SK-N-SH (cell line): Measurements from ENCODE around the gene CRISPLD2. TPM values are rescaled to one million over a fixed set of nuclear protein-coding genes. Genes with fewer than 3 reads are reported as not detected.

Experiments used
- CHD2 ChIP-seq: fragments of 150-350 bp; IDR thresholded peaks from 2 replicates; pipeline ENCODE4 v1.6.1; 2018; ENCODE audit warnings: low read length; ENCODE audit not compliant: partially characterized antibody
- ELF1 ChIP-seq: IDR thresholded peaks from 2 replicates; pipeline ENCODE4 v1.4.0; 2012
- EZH2phosphoT487 ChIP-seq: fragments of 200-600 bp; sonication (generic); IDR thresholded peaks from 2 replicates; pipeline ENCODE4 v1.6.1; 2017; ENCODE audit warnings: low read depth, mixed run types, mild to moderate bottlenecking, antibody characterized with exemption, moderate library complexity, borderline replicate concordance
- FOSL2 ChIP-seq: IDR thresholded peaks from 2 replicates; pipeline ENCODE4 v1.4.0; 2012; ENCODE audit warnings: low read depth, mild to moderate bottlenecking, moderate library complexity, borderline replicate concordance
- FOXJ3 ChIP-seq: sonication (generic); formaldehyde crosslinking; IDR thresholded peaks from 2 replicates; pipeline ENCODE4 v1.5.1; 2020; ENCODE audit warnings: mild to moderate bottlenecking, missing genetic modification reagents
- FOXM1 ChIP-seq: IDR thresholded peaks from 2 replicates; pipeline ENCODE4 v1.4.0; 2012; ENCODE audit warnings: low read depth, mild to moderate bottlenecking
- GATA2 ChIP-seq: sonication (generic); formaldehyde crosslinking; IDR thresholded peaks from 2 replicates; pipeline ENCODE4 v1.5.0; 2020; ENCODE audit warnings: mild to moderate bottlenecking, missing genetic modification reagents
- JUND ChIP-seq: IDR thresholded peaks from 2 replicates; pipeline ENCODE4 v1.4.0; 2012
- MEF2A ChIP-seq: IDR thresholded peaks from 2 replicates; pipeline ENCODE4 v1.4.0; 2012; ENCODE audit warnings: low read depth, borderline replicate concordance
- MXI1 ChIP-seq: IDR thresholded peaks from 2 replicates; pipeline ENCODE4 v1.6.1; 2012; ENCODE audit warnings: mild to moderate bottlenecking, low read depth, low read length, improper control_type of control experiment
- NFIC ChIP-seq: IDR thresholded peaks from 2 replicates; pipeline ENCODE4 v1.4.0; 2012; ENCODE audit warnings: borderline replicate concordance
- RCOR1 ChIP-seq: fragments of 150-350 bp; IDR thresholded peaks from 2 replicates; pipeline ENCODE4 v1.6.1; 2017; ENCODE audit warnings: antibody characterized with exemption, low read length
- RFX5 ChIP-seq: IDR thresholded peaks from 2 replicates; pipeline ENCODE4 v1.6.1; 2012; ENCODE audit warnings: mild to moderate bottlenecking, improper control_type of control experiment, low read length
- RXRA ChIP-seq: IDR thresholded peaks from 2 replicates; pipeline ENCODE4 v1.4.0; 2012; ENCODE audit warnings: low read depth, mild to moderate bottlenecking, borderline replicate concordance
- SIN3A ChIP-seq: IDR thresholded peaks from 2 replicates; pipeline ENCODE4 v1.6.1; 2012; ENCODE audit warnings: low read depth, mild to moderate bottlenecking, low read length, moderate library complexity, borderline replicate concordance
- SMC3 ChIP-seq: IDR thresholded peaks from 2 replicates; pipeline ENCODE4 v1.6.1; 2012; ENCODE audit warnings: low read depth, low read length, improper control_type of control experiment
- TAF1 ChIP-seq: IDR thresholded peaks from 2 replicates; pipeline ENCODE4 v1.6.1; 2012; ENCODE audit warnings: low read depth, mild to moderate bottlenecking, low read length, moderate library complexity, borderline replicate concordance
- TCF12 ChIP-seq: IDR thresholded peaks from 2 replicates; pipeline ENCODE4 v1.4.0; 2012
- TEAD4 ChIP-seq: IDR thresholded peaks from 2 replicates; pipeline ENCODE4 v1.4.0; 2012; ENCODE audit warnings: mild to moderate bottlenecking, borderline replicate concordance; ENCODE audit not compliant: insufficient read depth
- YY1 ChIP-seq: IDR thresholded peaks from 2 replicates; pipeline ENCODE4 v1.4.0; 2012; ENCODE audit warnings: low read depth, mild to moderate bottlenecking
- polyA plus RNA-seq, 3 experiments: library from polyadenylated mRNA; depleted of rRNA; stranded (reverse); fragments of >200 nt; gene quantifications; 2 replicates each; pipeline ENCODE4 v1.2.3, GENCODE V29; 2012
- TF ChIP-seq, protein P1 (sequence below): IDR thresholded peaks from 2 replicates; pipeline ENCODE4 v1.4.0; 2012; ENCODE audit warnings: low read depth, borderline replicate concordance
- TF ChIP-seq, protein P2 (sequence below): fragments of 200-600 bp; sonication (generic); IDR thresholded peaks from 2 replicates; pipeline ENCODE4 v1.6.1; 2017; ENCODE audit warnings: antibody characterized with exemption, mild to moderate bottlenecking, moderate library complexity
- TF ChIP-seq, protein P3 (sequence below): IDR thresholded peaks from 2 replicates; pipeline ENCODE4; 2012

The CRISPLD2 gene
- polyA plus RNA-seq, 1 of the 3 experiments (the other 2 are of a cell fraction), result 6.3 TPM

DNA sequence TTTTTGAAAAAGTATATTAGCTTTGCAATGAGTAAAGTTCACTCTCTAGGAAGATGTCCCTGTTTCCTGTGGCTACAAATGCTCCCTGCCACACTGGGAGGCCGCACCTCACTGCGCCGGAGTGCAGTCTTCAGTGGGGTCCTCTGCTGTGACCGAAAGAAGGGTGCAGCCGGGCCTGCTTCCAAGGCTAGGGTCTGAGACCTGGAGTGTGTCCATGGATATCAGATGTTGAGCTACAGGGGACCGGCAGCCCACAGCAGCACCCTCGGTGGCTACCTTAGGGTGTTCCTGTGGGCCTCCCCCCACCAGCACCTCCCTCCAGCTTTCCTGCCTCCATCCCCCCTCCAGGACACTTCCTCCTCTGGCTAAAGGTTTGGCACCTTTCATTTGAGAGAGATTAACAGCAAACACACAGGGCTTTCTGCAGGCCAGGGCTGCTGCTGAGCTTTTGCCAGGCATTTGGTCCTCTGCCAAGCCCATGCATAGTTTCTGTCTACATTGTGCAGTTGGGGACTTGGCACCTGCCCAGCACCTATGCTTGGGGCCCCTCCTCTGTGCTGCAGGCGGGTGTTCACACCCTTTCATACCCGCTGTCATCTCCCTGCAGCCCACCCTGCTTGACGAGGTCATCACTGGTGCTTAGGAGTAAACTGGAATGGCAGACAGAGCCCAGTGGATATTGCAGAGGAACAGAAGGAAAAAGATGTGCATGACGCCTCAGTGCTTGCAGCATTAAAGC is 33.8 kb upstream of the CRISPLD2 start (continued):
- TF ChIP-seq, protein P1, sequence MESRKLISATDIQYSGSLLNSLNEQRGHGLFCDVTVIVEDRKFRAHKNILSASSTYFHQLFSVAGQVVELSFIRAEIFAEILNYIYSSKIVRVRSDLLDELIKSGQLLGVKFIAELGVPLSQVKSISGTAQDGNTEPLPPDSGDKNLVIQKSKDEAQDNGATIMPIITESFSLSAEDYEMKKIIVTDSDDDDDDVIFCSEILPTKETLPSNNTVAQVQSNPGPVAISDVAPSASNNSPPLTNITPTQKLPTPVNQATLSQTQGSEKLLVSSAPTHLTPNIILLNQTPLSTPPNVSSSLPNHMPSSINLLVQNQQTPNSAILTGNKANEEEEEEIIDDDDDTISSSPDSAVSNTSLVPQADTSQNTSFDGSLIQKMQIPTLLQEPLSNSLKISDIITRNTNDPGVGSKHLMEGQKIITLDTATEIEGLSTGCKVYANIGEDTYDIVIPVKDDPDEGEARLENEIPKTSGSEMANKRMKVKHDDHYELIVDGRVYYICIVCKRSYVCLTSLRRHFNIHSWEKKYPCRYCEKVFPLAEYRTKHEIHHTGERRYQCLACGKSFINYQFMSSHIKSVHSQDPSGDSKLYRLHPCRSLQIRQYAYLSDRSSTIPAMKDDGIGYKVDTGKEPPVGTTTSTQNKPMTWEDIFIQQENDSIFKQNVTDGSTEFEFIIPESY, result no peak
- TF ChIP-seq, protein P2, sequence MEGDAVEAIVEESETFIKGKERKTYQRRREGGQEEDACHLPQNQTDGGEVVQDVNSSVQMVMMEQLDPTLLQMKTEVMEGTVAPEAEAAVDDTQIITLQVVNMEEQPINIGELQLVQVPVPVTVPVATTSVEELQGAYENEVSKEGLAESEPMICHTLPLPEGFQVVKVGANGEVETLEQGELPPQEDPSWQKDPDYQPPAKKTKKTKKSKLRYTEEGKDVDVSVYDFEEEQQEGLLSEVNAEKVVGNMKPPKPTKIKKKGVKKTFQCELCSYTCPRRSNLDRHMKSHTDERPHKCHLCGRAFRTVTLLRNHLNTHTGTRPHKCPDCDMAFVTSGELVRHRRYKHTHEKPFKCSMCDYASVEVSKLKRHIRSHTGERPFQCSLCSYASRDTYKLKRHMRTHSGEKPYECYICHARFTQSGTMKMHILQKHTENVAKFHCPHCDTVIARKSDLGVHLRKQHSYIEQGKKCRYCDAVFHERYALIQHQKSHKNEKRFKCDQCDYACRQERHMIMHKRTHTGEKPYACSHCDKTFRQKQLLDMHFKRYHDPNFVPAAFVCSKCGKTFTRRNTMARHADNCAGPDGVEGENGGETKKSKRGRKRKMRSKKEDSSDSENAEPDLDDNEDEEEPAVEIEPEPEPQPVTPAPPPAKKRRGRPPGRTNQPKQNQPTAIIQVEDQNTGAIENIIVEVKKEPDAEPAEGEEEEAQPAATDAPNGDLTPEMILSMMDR, result no peak
- TF ChIP-seq SMC3 (no peak), ELF1 (no peak), RFX5 (no peak), FOSL2 (no peak; the same call in 1 of the 2 replicates), TEAD4 (peak; percentile 52; the same call in 1 of the 2 replicates), EZH2phosphoT487 (no peak), FOXM1 (no peak), GATA2 (CRISPR knock-in tag) (peak; percentile 29; the same call in 1 of the 2 replicates), RCOR1 (peak; percentile 81), SIN3A (no peak), RXRA (0 out of 2 replicates have a peak, but pooled peaks have one; percentile 59), FOXJ3 (CRISPR knock-in tag) (peak; percentile 60), NFIC (peak; percentile 96), YY1 (no peak), JUND (peak; percentile 20; the same call in 1 of the 2 replicates), TAF1 (no peak), TCF12 (peak; percentile 78), MEF2A (no peak), CHD2 (peak; percentile 45), MXI1 (no peak)
- TF ChIP-seq, protein P3, sequence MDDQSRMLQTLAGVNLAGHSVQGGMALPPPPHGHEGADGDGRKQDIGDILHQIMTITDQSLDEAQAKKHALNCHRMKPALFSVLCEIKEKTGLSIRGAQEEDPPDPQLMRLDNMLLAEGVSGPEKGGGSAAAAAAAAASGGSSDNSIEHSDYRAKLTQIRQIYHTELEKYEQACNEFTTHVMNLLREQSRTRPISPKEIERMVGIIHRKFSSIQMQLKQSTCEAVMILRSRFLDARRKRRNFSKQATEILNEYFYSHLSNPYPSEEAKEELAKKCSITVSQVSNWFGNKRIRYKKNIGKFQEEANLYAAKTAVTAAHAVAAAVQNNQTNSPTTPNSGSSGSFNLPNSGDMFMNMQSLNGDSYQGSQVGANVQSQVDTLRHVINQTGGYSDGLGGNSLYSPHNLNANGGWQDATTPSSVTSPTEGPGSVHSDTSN, result peak; percentile 74
